Caco-2 (cell line): ENCODE measurements around the gene RAD51B. TPM values are rescaled to one million over a fixed set of nuclear protein-coding genes. Genes with fewer than 3 reads are reported as not detected.
A peak's percentile ranks its signal among the peaks of the same experiment; 100 is the strongest.

Source experiments
- BruUV-seq: library from RNA; stranded (reverse); fragments of 400-500 nt; replicated peaks from 2 replicates; lab custom pipeline; 2021; lab: Mats Ljungman, UMichigan
- CTCF ChIA-PET: fragments of 300-600 bp; sonication (Branson Sonifier 250); formaldehyde crosslinking; loops from one replicate; lab custom pipeline; 2022; ENCODE audit warnings: antibody characterized with exemption; lab: Charles Lee
- POLR2A ChIA-PET: fragments of 300-600 bp; sonication (Branson Sonifier 250); formaldehyde crosslinking; loops from one replicate; lab custom pipeline; 2022; ENCODE audit warnings: antibody characterized with exemption; lab: Charles Lee
- DNase-seq, 2 experiments: peaks; one replicate each; pipeline versions ENCODE4 v3.0.0 to v3.0.0-alpha.2; 2020 to 2022
- H3K27me3 ChIP-seq: replicated peaks from 2 replicates; pipeline ENCODE4 v1.6.0; 2011; ENCODE audit warnings: low read length; ENCODE audit not compliant: control insufficient read depth, insufficient read depth
- H3K36me3 ChIP-seq: 2 replicates; pipeline ENCODE4 v1.5.1; 2011; ENCODE audit warnings: low read length; ENCODE audit not compliant: control insufficient read depth, insufficient read depth
- H3K4me1 ChIP-seq: fragments of 250-450 bp; sonication (Bioruptor Pico); 2 replicates; pipeline ENCODE4 v1.5.1; 2020; ENCODE audit warnings: mild to moderate bottlenecking
- H3K4me3 ChIP-seq: 2 replicates; pipeline ENCODE4 v1.5.1; 2011; ENCODE audit warnings: low read depth, mild to moderate bottlenecking, control low read depth, low read length
- H3K9me3 ChIP-seq: fragments of 250-450 bp; sonication (Bioruptor Pico); 2 replicates; pipeline ENCODE4 v1.5.1; 2020; ENCODE audit warnings: mild to moderate bottlenecking, moderate library complexity
- H3K27ac Mint-ChIP-seq: one replicate; pipeline ENCODE4 v1.8.0; 2022; ENCODE audit warnings: mixed read lengths; ENCODE audit not compliant: unreplicated experiment
- H3K27me3 Mint-ChIP-seq: one replicate; pipeline ENCODE4 v1.8.0; 2022; ENCODE audit warnings: mixed read lengths; ENCODE audit not compliant: insufficient read depth, unreplicated experiment
- H3K36me3 Mint-ChIP-seq: one replicate; pipeline ENCODE4 v1.8.0; 2022; ENCODE audit warnings: mild to moderate bottlenecking, mixed read lengths; ENCODE audit not compliant: insufficient read depth, unreplicated experiment
- H3K4me1 Mint-ChIP-seq: one replicate; pipeline ENCODE4 v1.8.0; 2022; ENCODE audit warnings: low read depth, mixed read lengths; ENCODE audit not compliant: unreplicated experiment
- H3K4me3 Mint-ChIP-seq: one replicate; pipeline ENCODE4 v1.8.0; 2022; ENCODE audit warnings: mild to moderate bottlenecking, moderate library complexity, mixed read lengths; ENCODE audit not compliant: unreplicated experiment
- H3K9me3 Mint-ChIP-seq: one replicate; pipeline ENCODE4 v1.8.0; 2022; ENCODE audit warnings: mixed read lengths; ENCODE audit not compliant: unreplicated experiment
- CTCF ChIP-seq, 2 experiments: fragments of 200-600 bp in 1 of 2; IDR thresholded peaks; 1 replicate in 1 of 2; 2 replicates in 1 of 2; pipeline versions ENCODE4 v1.5.1 to v1.8.0; 2011 to 2022; ENCODE audit warnings: antibody characterized with exemption in 1 of 2, control low read depth in 1 of 2, inconsistent platforms in 1 of 2, low read depth in 1 of 2, low read length in 1 of 2, mild to moderate bottlenecking in 1 of 2, moderate library complexity in 1 of 2; ENCODE audit not compliant: insufficient read depth in 1 of 2, severe bottlenecking in 1 of 2, unreplicated experiment in 1 of 2
- intact Hi-C: fragments of 100-400 bp; cut with micrococcal nuclease; formaldehyde crosslinking; loops from one replicate; pipeline ENCODE4 v1.10.0; 2022; ENCODE audit not compliant: unreplicated experiment
- total RNA-seq: library from RNA; stranded (reverse); gene quantifications from 2 replicates; pipeline ENCODE4 v1.2.3, GENCODE V29; 2022

The RAD51B gene
- total RNA-seq, 1 experiment from 2014 or later: 16.7 TPM

DNA sequence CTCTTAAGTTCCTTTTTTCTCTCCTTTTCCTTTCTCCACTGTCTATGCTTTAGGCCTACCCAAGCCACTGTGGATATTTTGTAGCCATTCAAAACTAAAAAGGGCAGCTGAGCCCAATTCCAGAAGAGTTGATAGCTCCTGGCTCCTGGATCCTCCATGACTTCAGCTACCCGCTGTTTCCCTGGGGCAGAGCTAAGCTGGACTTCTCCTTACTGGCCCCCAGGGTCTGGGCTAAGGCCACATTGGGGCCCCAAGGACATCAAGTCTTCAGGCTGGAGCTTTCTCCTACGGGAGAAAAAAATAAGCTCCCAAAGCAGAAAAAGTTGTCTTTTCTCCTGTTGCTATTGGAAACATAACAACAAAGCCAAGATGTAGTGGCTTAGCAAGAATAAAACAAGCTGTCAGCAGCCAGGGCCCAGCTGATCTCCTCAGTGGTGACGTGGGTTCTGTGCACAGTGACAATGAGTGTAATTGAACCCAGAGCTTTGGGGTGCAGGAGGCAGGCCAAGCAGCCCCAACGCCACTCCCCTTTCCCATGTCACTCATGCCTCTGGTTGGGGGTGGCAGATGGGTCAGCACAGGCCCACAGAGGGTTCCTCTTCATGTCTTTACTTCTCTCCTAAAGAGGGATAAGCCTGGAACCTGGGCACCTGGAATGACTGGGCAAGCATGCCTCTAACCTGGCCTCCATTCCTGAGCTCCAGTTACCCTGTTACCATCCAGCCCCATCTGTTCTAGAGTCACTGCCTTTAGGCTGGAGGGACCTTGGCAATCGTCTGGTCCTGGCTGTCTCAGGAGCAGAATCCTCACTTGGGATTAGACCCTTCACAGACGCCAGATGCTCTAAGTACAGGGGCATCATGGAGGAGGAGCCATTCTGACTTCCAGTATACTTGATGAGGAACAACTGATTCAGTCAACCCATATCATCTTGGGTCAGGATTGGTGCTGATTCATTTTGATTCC, 802.1 kb downstream of the RAD51B start:
- Mint-ChIP-seq H3K4me3 (no peak overlapping the region), H3K27me3 (no peaks in the 10 kb centered on the region), H3K36me3 (peaks cover 6% of the 10 kb centered on the region), H3K9me3 (peaks cover 18% of the 10 kb centered on the region), H3K27ac (no peak overlapping the region), H3K4me1 (peaks cover 9% of the 10 kb centered on the region)
- ChIA-PET CTCF (interaction anchor here (0.5 kb wide), 1 partner anchor 141 kb away, joined by 3 read pairs; no protein-coding TSS in a partner anchor), POLR2A (no interaction called here)
- no peak for DNase-seq
- TF ChIP-seq CTCF (IDR thresholded peaks at IDR 0.05; ENCODE audit: insufficient read depth in 1 of 2, low read depth in 1 of 2, low read length in 1 of 2, severe bottlenecking in 1 of 2, unreplicated experiment in 1 of 2): no peak
- intact Hi-C loops: no loop called here
- Histone ChIP-seq H3K4me3 (no peak overlapping the region), H3K27me3 (no peaks in the 10 kb centered on the region), H3K9me3 (peaks cover 22% of the 10 kb centered on the region), H3K36me3 (no peaks in the 10 kb centered on the region), H3K4me1 (peaks cover 25% of the 10 kb centered on the region)
- BruUV-seq: no TSS peak

DNA sequence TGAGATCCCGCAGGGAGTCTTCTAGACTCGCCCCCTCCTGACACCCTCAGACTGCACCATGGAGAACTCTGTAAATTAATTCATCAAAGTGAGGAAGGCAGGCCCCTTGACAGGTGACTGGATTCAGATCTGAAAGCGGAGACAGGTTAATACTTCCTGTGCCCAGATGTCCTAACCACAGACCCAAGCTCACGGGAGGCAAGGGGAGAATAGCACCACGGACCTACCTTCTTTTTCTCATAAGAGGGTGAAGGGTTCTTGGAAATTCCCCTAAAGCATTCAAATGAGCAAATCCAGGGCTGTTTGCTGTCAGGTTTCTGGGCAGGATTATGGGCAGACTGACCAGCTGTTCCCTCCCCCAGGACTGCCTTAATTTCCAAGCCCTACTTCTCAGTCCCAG, 803.3 kb downstream of the RAD51B start:
- peak overlapping the region; percentile 69 for H3K27ac Mint-ChIP-seq
- BruUV-seq: no TSS peak
- CTCF ChIA-PET: no interaction called here
- POLR2A ChIA-PET: interaction anchor here (0.6 kb wide), 1 partner anchor 18 kb away, joined by 3 read pairs; no protein-coding TSS in a partner anchor
- H3K36me3 Mint-ChIP-seq: peaks cover 6% of the 10 kb centered on the region
- no peak overlapping the region for H3K4me3 ChIP-seq
- H3K4me3 Mint-ChIP-seq: no peak overlapping the region
- no peak for TF ChIP-seq CTCF (IDR thresholded peaks at IDR 0.05; ENCODE audit: insufficient read depth in 1 of 2, low read depth in 1 of 2, low read length in 1 of 2, severe bottlenecking in 1 of 2, unreplicated experiment in 1 of 2)
- H3K27me3 Mint-ChIP-seq: no peaks in the 10 kb centered on the region
- intact Hi-C loops: no loop called here
- H3K27me3 ChIP-seq: no peaks in the 10 kb centered on the region
- H3K9me3 ChIP-seq: peaks cover 11% of the 10 kb centered on the region
- no peaks in the 10 kb centered on the region for H3K36me3 ChIP-seq
- H3K4me1 Mint-ChIP-seq: peaks cover 15% of the 10 kb centered on the region
- H3K9me3 Mint-ChIP-seq: peaks cover 10% of the 10 kb centered on the region
- H3K4me1 ChIP-seq: peaks cover 30% of the 10 kb centered on the region
- no peak for DNase-seq

DNA sequence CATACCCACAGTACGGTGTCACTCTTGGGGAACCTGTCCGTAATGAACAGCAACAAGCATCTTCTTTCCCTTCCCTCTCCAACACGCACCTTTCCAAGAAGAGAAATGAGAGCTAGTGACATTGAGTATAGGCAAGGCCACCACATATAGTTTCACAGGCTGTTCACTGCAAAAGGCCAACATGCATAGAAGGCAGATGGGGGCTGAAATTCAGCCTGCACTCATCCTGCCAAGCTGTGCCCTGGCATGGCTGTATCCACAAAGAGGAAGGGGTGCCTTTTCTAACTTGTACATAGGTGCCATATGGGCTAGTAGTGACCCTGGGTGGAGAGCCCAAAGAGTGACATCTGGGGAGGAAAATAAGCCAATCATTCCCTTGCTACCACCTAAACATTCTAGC, 803.7 kb downstream of the RAD51B start:
- POLR2A ChIA-PET: interaction anchor here (0.6 kb wide), 1 partner anchor 18 kb away, joined by 3 read pairs; no protein-coding TSS in a partner anchor
- peak overlapping the region; percentile 69 for H3K27ac Mint-ChIP-seq
- no peaks in the 10 kb centered on the region for H3K27me3 Mint-ChIP-seq
- H3K4me3 ChIP-seq: no peak overlapping the region
- peaks cover 31% of the 10 kb centered on the region for H3K4me1 ChIP-seq
- peaks cover 17% of the 10 kb centered on the region for H3K4me1 Mint-ChIP-seq
- no peak overlapping the region for H3K4me3 Mint-ChIP-seq
- CTCF ChIA-PET: interaction anchor here (0.6 kb wide), 1 partner anchor 508 kb away, joined by 3 read pairs; no protein-coding TSS in a partner anchor
- TF ChIP-seq CTCF (IDR thresholded peaks at IDR 0.05; ENCODE audit: insufficient read depth in 1 of 2, low read depth in 1 of 2, low read length in 1 of 2, severe bottlenecking in 1 of 2, unreplicated experiment in 1 of 2): no peak
- BruUV-seq: no TSS peak
- intact Hi-C loops: no loop called here
- no peaks in the 10 kb centered on the region for H3K36me3 ChIP-seq
- H3K27me3 ChIP-seq: no peaks in the 10 kb centered on the region
- H3K9me3 ChIP-seq: peaks cover 8% of the 10 kb centered on the region
- DNase-seq: no peak
- H3K9me3 Mint-ChIP-seq: peaks cover 6% of the 10 kb centered on the region
- peaks cover 8% of the 10 kb centered on the region for H3K36me3 Mint-ChIP-seq
